Activated CD8-positive, alpha-beta T cell treated with anti-CD3 and anti-CD28 coated beads for 36 hours (primary cell): Measurements from ENCODE around the gene MACF1. TPM values are rescaled to one million over a fixed set of nuclear protein-coding genes. Genes with fewer than 3 reads are reported as not detected.

Experiments
- ATAC-seq: fragments of 200-7000 bp; cut with Tn5 transposase; one replicate; pipeline ENCODE4 v1.10.0; 2021; ENCODE audit warnings: mild to moderate bottlenecking, moderate library complexity
- CTCF ChIA-PET: fragments of 350-600 bp; sonication (Branson Sonifier 250); formaldehyde crosslinking; loops from one replicate; lab custom pipeline; 2021; ENCODE audit warnings: antibody characterized with exemption; lab: Charles Lee
- POLR2A ChIA-PET: fragments of 350-600 bp; sonication (Branson Sonifier 250); formaldehyde crosslinking; loops from one replicate; lab custom pipeline; 2021; ENCODE audit warnings: antibody characterized with exemption; lab: Charles Lee
- DNase-seq: peaks from one replicate; pipeline ENCODE4 v3.0.0-alpha.2; 2020
- H3K27ac Mint-ChIP-seq: one replicate; pipeline ENCODE4 v1.8.0; 2021; ENCODE audit warnings: mild to moderate bottlenecking, mixed read lengths
- H3K27me3 Mint-ChIP-seq: one replicate; pipeline ENCODE4 v1.8.0; 2021; ENCODE audit warnings: mixed read lengths
- H3K36me3 Mint-ChIP-seq: one replicate; pipeline ENCODE4 v1.8.0; 2021; ENCODE audit warnings: low read depth, mixed read lengths
- H3K4me1 Mint-ChIP-seq: one replicate; pipeline ENCODE4 v1.8.0; 2021; ENCODE audit warnings: low read depth, mixed read lengths
- H3K4me3 Mint-ChIP-seq: one replicate; pipeline ENCODE4 v1.8.0; 2021; ENCODE audit warnings: mild to moderate bottlenecking, moderate library complexity, mixed read lengths
- H3K9me3 Mint-ChIP-seq: one replicate; pipeline ENCODE4 v1.8.0; 2021; ENCODE audit warnings: mixed read lengths
- CTCF ChIP-seq: fragments of 200-600 bp; IDR thresholded peaks from one replicate; pipeline ENCODE4 v1.8.0; 2022; ENCODE audit warnings: antibody characterized with exemption, mild to moderate bottlenecking
- intact Hi-C: fragments of 100-400 bp; cut with micrococcal nuclease; formaldehyde crosslinking; loops from one replicate; pipeline ENCODE4 v1.10.0; 2022
- total RNA-seq, 2 experiments: library from RNA; stranded (reverse); gene quantifications; one replicate each; pipeline ENCODE4 v1.2.3, GENCODE V29; 2021

Gene MACF1
- total RNA-seq, 2 experiments from 2014 or later = 201 to 215 TPM

- intact Hi-C loops = no loop called here
- no peak overlapping the region for H3K27ac Mint-ChIP-seq
- no peak for DNase-seq
- no peak overlapping the region for H3K4me3 Mint-ChIP-seq
- no peaks in the 10 kb centered on the region for H3K9me3 Mint-ChIP-seq
- POLR2A ChIA-PET = no interaction called here
- no peaks in the 10 kb centered on the region for H3K27me3 Mint-ChIP-seq
- peaks cover 42% of the 10 kb centered on the region for H3K36me3 Mint-ChIP-seq
- no peak for TF ChIP-seq CTCF
- no peak for ATAC-seq
- CTCF ChIA-PET = interaction anchor here (1.2 kb wide), 1 partner anchor 207 kb away, joined by 3 read pairs; no protein-coding TSS in a partner anchor
- H3K4me1 Mint-ChIP-seq = no peaks in the 10 kb centered on the region
These were observed 101.1 kb downstream of the MACF1 start for GRCh38 chr1:39305555-39305954.

- peaks cover 46% of the 10 kb centered on the region for H3K36me3 Mint-ChIP-seq
- H3K27me3 Mint-ChIP-seq = no peaks in the 10 kb centered on the region
- H3K4me1 Mint-ChIP-seq = no peaks in the 10 kb centered on the region
- no peak overlapping the region for H3K4me3 Mint-ChIP-seq
- POLR2A ChIA-PET = interaction anchor here (0.6 to 1.2 kb wide), 2 partner anchors 29 to 33 kb away, joined by 3 read pairs; no protein-coding TSS in a partner anchor
- ATAC-seq (no peak), DNase-seq (no peak)
- CTCF ChIA-PET = interaction anchor here (0.8 to 1.6 kb wide), 4 partner anchors 8 to 211 kb away, joined by 3 to 5 read pairs (median 4); no protein-coding TSS in a partner anchor
- TF ChIP-seq CTCF = no peak
- no peaks in the 10 kb centered on the region for H3K9me3 Mint-ChIP-seq
- intact Hi-C loops = no loop called here
- H3K27ac Mint-ChIP-seq = no peak overlapping the region
These were observed 105.5 kb downstream of the MACF1 start for GRCh38 chr1:39310015-39310414.

GRCh38 chr1:39310691-39311090, 106.2 kb downstream of the MACF1 start:
- no peaks in the 10 kb centered on the region for H3K9me3 Mint-ChIP-seq
- no peaks in the 10 kb centered on the region for H3K27me3 Mint-ChIP-seq
- TF ChIP-seq CTCF = no peak
- H3K27ac Mint-ChIP-seq = no peak overlapping the region
- ChIA-PET CTCF (interaction anchor here (1.0 to 1.6 kb wide), 4 partner anchors 8 to 118 kb away, joined by 3 to 5 read pairs (median 4); no protein-coding TSS in a partner anchor), POLR2A (no interaction called here)
- no peaks in the 10 kb centered on the region for H3K4me1 Mint-ChIP-seq
- DNase-seq = no peak
- intact Hi-C loops = no loop called here
- H3K4me3 Mint-ChIP-seq = no peak overlapping the region
- H3K36me3 Mint-ChIP-seq = peaks cover 48% of the 10 kb centered on the region
- ATAC-seq = no peak

- no peak for DNase-seq
- no peak for ATAC-seq
- H3K4me1 Mint-ChIP-seq = peaks cover 9% of the 10 kb centered on the region
- intact Hi-C loops = no loop called here
- H3K36me3 Mint-ChIP-seq = peaks cover 66% of the 10 kb centered on the region
- H3K9me3 Mint-ChIP-seq = no peaks in the 10 kb centered on the region
- ChIA-PET CTCF (interaction anchor here (0.6 to 0.9 kb wide), 2 partner anchors 87 to 125 kb away, joined by 3 to 4 read pairs; no protein-coding TSS in a partner anchor), POLR2A (no interaction called here)
- no peaks in the 10 kb centered on the region for H3K27me3 Mint-ChIP-seq
- no peak overlapping the region for H3K4me3 Mint-ChIP-seq
- TF ChIP-seq CTCF = no peak
- H3K27ac Mint-ChIP-seq = no peak overlapping the region
These were observed 112.6 kb downstream of the MACF1 start for GRCh38 chr1:39317111-39317510.

- H3K4me3 Mint-ChIP-seq = no peak overlapping the region
- H3K27ac Mint-ChIP-seq = peak overlapping the region; percentile 35
- intact Hi-C loops = no loop called here
- peaks cover 9% of the 10 kb centered on the region for H3K4me1 Mint-ChIP-seq
- ChIA-PET CTCF (interaction anchor here (0.9 to 1.1 kb wide), 3 partner anchors 8 to 126 kb away, joined by 3 read pairs; no protein-coding TSS in a partner anchor), POLR2A (no interaction called here)
- ATAC-seq (no peak), DNase-seq (no peak)
- no peaks in the 10 kb centered on the region for H3K9me3 Mint-ChIP-seq
- peaks cover 68% of the 10 kb centered on the region for H3K36me3 Mint-ChIP-seq
- TF ChIP-seq CTCF = no peak
- no peaks in the 10 kb centered on the region for H3K27me3 Mint-ChIP-seq
These were observed 113.6 kb downstream of the MACF1 start for GRCh38 chr1:39317910-39318633.
